Tibial artery (tissue), 4 donors: ENCODE results near the gene KCNMB1.

ENCODE experiments used
- DNase-seq, 2 donors: peaks; one replicate each; pipeline ENCODE4 v3.0.0-alpha.2; 2019
- H3K27ac ChIP-seq, 2 donors: fragments of 200-600 bp; sonication (generic) in 1 of 2; 1 replicate in 1 of 2; 2 replicates in 1 of 2; pipeline ENCODE4 v1.5.1; 2018 to 2019; ENCODE audit warnings: mild to moderate bottlenecking in 1 of 2
- H3K27me3 ChIP-seq, 2 donors: fragments of 200-600 bp; sonication (generic) in 1 of 2; one replicate each; pipeline versions ENCODE4 v1.5.1 to v1.6.0; 2016 to 2019
- H3K36me3 ChIP-seq, 3 donors: fragments of 200-600 bp; sonication (generic) in 2 of 3; one replicate each; pipeline ENCODE4 v1.5.1; 2016 to 2019; ENCODE audit warnings: mild to moderate bottlenecking in 2 of 3
- H3K4me1 ChIP-seq, 4 donors: fragments of 200-600 bp; sonication (generic) in 2 of 4; 1 replicate in 3 of 4; 2 replicates in 1 of 4; pipeline ENCODE4 v1.5.1; 2016 to 2019
- H3K4me3 ChIP-seq, 2 donors: fragments of 200-600 bp; sonication (generic) in 1 of 2; 1 replicate in 1 of 2; 2 replicates in 1 of 2; pipeline ENCODE4 v1.5.1; 2018 to 2019; ENCODE audit warnings: mild to moderate bottlenecking in 2 of 2
- H3K9me3 ChIP-seq, 3 donors: fragments of 200-600 bp; sonication (generic) in 1 of 3; one replicate each; pipeline ENCODE4 v1.5.1; 2016 to 2019
- intact Hi-C: fragments of 100-400 bp; cut with DNase I; formaldehyde crosslinking; loops from one replicate; pipeline ENCODE4 v1.15.0; 2023; ENCODE audit warnings: low total_unique reads
- TF ChIP-seq, protein P1 (sequence below), 2 experiments: fragments of 200-600 bp in 1 of 2; fragments of 450-650 bp in 1 of 2; IDR thresholded peaks; one replicate each; pipeline ENCODE4 v1.5.1; 2017 to 2019; ENCODE audit warnings: antibody characterized with exemption in 2 of 2, mild to moderate bottlenecking in 1 of 2, moderate library complexity in 1 of 2

The KCNMB1 gene

DNA sequence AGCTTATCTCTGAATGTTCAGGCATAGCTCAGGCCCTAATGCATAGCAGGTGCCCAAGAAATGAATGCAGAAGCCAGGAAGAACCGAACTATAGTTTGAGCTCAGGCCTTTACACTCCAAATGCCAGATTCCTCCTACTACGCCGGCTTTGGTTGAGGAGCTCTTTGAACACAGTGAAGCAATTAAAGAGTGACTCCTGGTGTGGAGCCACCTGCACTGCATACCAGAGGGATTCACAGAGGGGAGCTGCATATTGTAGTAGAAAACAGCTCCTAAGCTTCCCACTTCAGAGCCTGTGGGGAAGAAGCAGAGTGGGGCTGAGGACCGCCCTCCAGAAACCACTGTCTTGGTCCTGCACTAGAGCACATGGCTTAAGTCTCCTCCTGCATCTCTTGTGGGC, 14.5 kb upstream of the KCNMB1 start:
- TF ChIP-seq, protein P1, sequence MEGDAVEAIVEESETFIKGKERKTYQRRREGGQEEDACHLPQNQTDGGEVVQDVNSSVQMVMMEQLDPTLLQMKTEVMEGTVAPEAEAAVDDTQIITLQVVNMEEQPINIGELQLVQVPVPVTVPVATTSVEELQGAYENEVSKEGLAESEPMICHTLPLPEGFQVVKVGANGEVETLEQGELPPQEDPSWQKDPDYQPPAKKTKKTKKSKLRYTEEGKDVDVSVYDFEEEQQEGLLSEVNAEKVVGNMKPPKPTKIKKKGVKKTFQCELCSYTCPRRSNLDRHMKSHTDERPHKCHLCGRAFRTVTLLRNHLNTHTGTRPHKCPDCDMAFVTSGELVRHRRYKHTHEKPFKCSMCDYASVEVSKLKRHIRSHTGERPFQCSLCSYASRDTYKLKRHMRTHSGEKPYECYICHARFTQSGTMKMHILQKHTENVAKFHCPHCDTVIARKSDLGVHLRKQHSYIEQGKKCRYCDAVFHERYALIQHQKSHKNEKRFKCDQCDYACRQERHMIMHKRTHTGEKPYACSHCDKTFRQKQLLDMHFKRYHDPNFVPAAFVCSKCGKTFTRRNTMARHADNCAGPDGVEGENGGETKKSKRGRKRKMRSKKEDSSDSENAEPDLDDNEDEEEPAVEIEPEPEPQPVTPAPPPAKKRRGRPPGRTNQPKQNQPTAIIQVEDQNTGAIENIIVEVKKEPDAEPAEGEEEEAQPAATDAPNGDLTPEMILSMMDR (IDR thresholded peaks at IDR 0.05): no peak
- H3K36me3 ChIP-seq: peaks cover 4 to 12% (median 8%) of the 10 kb centered on the region in 3 donors
- H3K4me3 ChIP-seq: no peak overlapping the region
- intact Hi-C loops: no loop called here
- no peak for DNase-seq
- no peaks in the 10 kb centered on the region for H3K27me3 ChIP-seq
- peaks cover 0 to 11% (median 4%) of the 10 kb centered on the region in 4 donors for H3K4me1 ChIP-seq
- H3K27ac ChIP-seq: no peak overlapping the region
- no peaks in the 10 kb centered on the region for H3K9me3 ChIP-seq

DNA sequence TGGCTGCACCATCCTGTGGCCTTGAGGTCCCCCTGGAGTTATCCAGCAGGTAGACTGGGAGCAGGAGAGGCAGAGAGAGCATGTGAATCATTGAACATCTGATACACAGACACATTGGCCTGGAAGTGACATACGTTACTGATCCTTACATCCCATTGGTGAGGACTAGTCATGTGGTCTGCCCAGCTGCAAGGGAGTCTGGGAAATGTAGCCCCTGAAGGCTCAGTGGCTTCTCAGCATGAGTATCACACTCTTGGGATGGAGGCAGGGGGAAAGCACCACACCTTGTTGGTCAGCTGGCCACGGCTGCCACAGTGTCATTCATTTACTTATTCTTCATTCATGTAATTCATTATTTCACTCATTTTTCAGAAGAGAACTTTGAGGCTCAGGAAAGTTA, 13.3 kb upstream of the KCNMB1 start:
- no peaks in the 10 kb centered on the region for H3K4me1 ChIP-seq
- peaks cover 4 to 12% (median 8%) of the 10 kb centered on the region in 3 donors for H3K36me3 ChIP-seq
- DNase-seq: no peak
- intact Hi-C loops: no loop called here
- no peak overlapping the region for H3K27ac ChIP-seq
- no peaks in the 10 kb centered on the region for H3K27me3 ChIP-seq
- H3K4me3 ChIP-seq: no peak overlapping the region
- TF ChIP-seq, protein P1 (IDR thresholded peaks at IDR 0.05): no peak
- H3K9me3 ChIP-seq: no peaks in the 10 kb centered on the region

DNA sequence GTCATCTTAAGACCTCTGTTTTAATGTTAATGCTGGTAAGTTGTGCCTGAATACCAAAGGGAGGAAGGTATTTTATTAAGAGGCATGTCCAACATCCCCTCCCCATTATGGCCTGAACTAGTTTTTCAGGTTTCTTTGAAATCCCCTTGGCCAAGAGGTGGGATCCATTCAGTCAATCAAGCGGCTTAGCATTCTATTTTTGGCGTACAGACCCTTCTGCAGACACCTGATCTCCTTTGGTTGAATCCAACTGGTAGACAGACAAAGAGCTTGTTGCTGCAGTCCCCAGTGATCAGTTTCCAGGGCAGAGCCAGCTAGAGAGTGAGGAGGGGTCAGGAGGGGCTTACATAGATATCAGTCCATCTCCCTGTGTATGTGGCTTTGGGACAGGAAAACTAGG, 7.9 kb upstream of the KCNMB1 start:
- DNase-seq: no peak
- intact Hi-C loops: no loop called here
- Histone ChIP-seq H3K36me3 (peaks cover 4 to 6% (median 6%) of the 10 kb centered on the region in 3 donors), H3K9me3 (no peaks in the 10 kb centered on the region), H3K27ac (no peak overlapping the region), H3K4me1 (peaks cover 0 to 20% (median 3%) of the 10 kb centered on the region in 4 donors), H3K27me3 (no peaks in the 10 kb centered on the region), H3K4me3 (no peak overlapping the region)
- TF ChIP-seq, protein P1 (IDR thresholded peaks at IDR 0.05): no peak

DNA sequence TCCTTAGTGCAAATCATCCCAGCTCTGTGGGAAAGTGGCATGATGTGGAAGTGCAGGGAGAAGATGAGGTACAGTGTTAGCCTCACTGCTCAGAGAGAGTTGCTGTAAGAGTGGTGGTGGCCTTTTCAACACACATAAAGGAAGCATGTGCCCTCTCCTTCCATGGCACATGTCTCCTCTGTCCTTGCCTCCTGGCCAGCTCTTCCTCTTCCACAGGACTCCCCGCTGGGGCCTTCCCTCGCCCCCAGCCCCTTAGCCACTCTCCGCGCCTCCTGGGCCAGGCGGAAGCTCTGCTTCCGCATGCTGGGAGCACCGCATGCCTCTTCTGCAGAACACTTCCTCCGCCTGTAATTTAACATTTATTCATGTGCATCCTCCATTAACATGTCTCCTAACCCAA, 4.8 kb upstream of the KCNMB1 start:
- Histone ChIP-seq H3K9me3 (no peaks in the 10 kb centered on the region), H3K36me3 (no peaks in the 10 kb centered on the region), H3K4me1 (peaks cover 0 to 42% (median 17%) of the 10 kb centered on the region in 4 donors), H3K27me3 (no peaks in the 10 kb centered on the region), H3K27ac (no peak overlapping the region), H3K4me3 (no peak overlapping the region)
- DNase-seq: no peak
- TF ChIP-seq, protein P1 (IDR thresholded peaks at IDR 0.05): no peak
- intact Hi-C loops: no loop called here

DNA sequence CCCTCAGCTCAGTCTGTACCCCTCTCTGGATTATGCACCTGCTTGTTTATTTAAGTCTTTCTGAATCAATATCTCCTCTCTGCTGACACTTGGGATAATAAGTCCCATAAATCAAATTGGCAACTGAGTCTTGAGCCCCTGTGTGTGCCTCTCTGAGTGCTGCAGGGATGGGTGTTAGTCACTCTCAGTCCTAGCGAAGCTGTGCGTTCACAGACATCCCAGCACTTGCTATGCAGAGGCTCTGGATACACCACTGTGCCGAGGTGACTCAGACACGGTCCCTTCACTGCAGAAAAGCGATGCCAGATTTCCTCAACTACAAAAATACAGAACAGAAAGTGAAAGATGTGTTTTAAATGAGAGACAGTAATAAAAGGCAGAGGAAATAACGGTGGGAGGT, 4.1 kb upstream of the KCNMB1 start:
- Histone ChIP-seq H3K4me3 (no peak overlapping the region), H3K36me3 (no peaks in the 10 kb centered on the region), H3K27ac (no peak overlapping the region), H3K9me3 (no peaks in the 10 kb centered on the region), H3K27me3 (no peaks in the 10 kb centered on the region), H3K4me1 (peaks cover 0 to 42% (median 17%) of the 10 kb centered on the region in 4 donors)
- TF ChIP-seq, protein P1 (IDR thresholded peaks at IDR 0.05): no peak
- intact Hi-C loops: no loop called here
- no peak for DNase-seq

DNA sequence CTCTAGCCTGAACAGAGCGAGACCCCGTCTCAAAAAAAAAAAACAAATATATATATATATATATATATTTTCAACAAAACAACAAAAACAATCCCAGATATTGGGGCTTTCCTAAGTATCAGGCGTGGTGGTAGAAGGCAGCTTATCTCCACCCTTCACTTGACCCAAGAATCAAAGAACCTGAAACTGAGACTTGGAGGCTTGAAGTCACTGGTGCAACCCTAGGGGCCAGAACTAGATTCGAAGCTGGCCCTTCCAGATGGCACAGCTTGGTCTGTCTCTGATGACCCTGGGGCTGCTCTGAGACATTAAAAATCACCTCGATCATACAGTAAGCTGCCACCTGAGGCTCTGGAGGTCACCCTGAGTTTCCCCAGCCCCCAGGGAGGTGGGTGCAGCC, 1.3 kb upstream of the KCNMB1 start:
- H3K4me1 ChIP-seq: peaks cover 0 to 67% (median 24%) of the 10 kb centered on the region in 4 donors
- H3K27ac ChIP-seq: peak overlapping the region; percentile 90 to 96
- H3K36me3 ChIP-seq: no peaks in the 10 kb centered on the region
- no peak for DNase-seq
- TF ChIP-seq, protein P1 (IDR thresholded peaks at IDR 0.05): no peak
- intact Hi-C loops: no loop called here
- no peaks in the 10 kb centered on the region for H3K9me3 ChIP-seq
- H3K4me3 ChIP-seq: peak overlapping the region; percentile 64 to 81
- H3K27me3 ChIP-seq: no peaks in the 10 kb centered on the region
